HCT116 (cell line): ENCODE data around the gene TEF.

Experiments
- ATF3 ChIP-seq: IDR thresholded peaks from 2 replicates; pipeline ENCODE4 v1.6.1; 2012
- CTCF ChIP-seq, 3 experiments: fragments of 200-600 bp in 1 of 3; sonication (generic) in 1 of 3; IDR thresholded peaks in 2 of 3; conservative IDR thresholded peaks in 1 of 3; 2 replicates each; pipeline ENCODE4 v1.5.1; 2012 to 2017; ENCODE audit warnings: low read depth in 2 of 3, low read length in 2 of 3, antibody characterized with exemption in 1 of 3, borderline replicate concordance in 1 of 3, control low read depth in 1 of 3, mild to moderate bottlenecking in 1 of 3, mixed read lengths in 1 of 3, mixed run types in 1 of 3, moderate library complexity in 1 of 3; ENCODE audit not compliant: insufficient read depth in 1 of 3
- EGR1 ChIP-seq: IDR thresholded peaks from 2 replicates; pipeline ENCODE4 v1.6.1; 2012; ENCODE audit warnings: low read depth
- EZH2 ChIP-seq: fragments of 200-600 bp; sonication (generic); IDR thresholded peaks from 2 replicates; pipeline ENCODE4 v1.6.1; 2017; ENCODE audit warnings: antibody characterized with exemption, mixed run types
- EZH2phosphoT487 ChIP-seq: fragments of 200-600 bp; IDR thresholded peaks from 2 replicates; pipeline ENCODE4 v1.6.1; 2018; ENCODE audit warnings: antibody characterized with exemption, borderline replicate concordance
- MAX ChIP-seq: IDR thresholded peaks from 2 replicates; pipeline ENCODE4 v1.6.1; 2012
- REST ChIP-seq: IDR thresholded peaks from 2 replicates; pipeline ENCODE4 v1.6.1; 2012; ENCODE audit warnings: low read depth
- SRF ChIP-seq: IDR thresholded peaks from 2 replicates; pipeline ENCODE4 v1.6.1; 2012; ENCODE audit warnings: low read depth
- ZNF274 ChIP-seq: fragments of 200-500 bp; sonication (Bioruptor generic); IDR thresholded peaks from 2 replicates; pipeline ENCODE4 v1.6.1; 2014; ENCODE audit warnings: mild to moderate bottlenecking, low read depth, low read length, inconsistent platforms

GRCh38 chr22:41446057-41446501 lies 64.3 kb downstream of the TEF start:
- TF ChIP-seq ZNF274 (no peak), CTCF (IDR thresholded peaks at IDR 0.05 in 2 of 3, conservative IDR thresholded peaks at IDR 0.05 in 1 of 3; ENCODE audit: borderline replicate concordance in 1 of 3, insufficient read depth in 1 of 3, low read depth in 2 of 3, low read length in 2 of 3) (no peak), MAX (no peak), EGR1 (no peak), REST (no peak), SRF (no peak), EZH2 (no peak), EZH2phosphoT487 (no peak), ATF3 (no peak)
